CD4-positive, alpha-beta T cell treated with Interleukin-15 for 4 hours (primary cell): ENCODE results near the gene PLB1.
"Not testable (repeated sequence)": the region's sequence is repeated elsewhere in the genome, so short reads cannot be mapped to it uniquely, and the experiment has no call there.

Experiments
- DNase-seq: peaks from one replicate; pipeline ENCODE4 v3.0.0-alpha.2; 2020; ENCODE audit warnings: low spot score

Gene PLB1

DNA sequence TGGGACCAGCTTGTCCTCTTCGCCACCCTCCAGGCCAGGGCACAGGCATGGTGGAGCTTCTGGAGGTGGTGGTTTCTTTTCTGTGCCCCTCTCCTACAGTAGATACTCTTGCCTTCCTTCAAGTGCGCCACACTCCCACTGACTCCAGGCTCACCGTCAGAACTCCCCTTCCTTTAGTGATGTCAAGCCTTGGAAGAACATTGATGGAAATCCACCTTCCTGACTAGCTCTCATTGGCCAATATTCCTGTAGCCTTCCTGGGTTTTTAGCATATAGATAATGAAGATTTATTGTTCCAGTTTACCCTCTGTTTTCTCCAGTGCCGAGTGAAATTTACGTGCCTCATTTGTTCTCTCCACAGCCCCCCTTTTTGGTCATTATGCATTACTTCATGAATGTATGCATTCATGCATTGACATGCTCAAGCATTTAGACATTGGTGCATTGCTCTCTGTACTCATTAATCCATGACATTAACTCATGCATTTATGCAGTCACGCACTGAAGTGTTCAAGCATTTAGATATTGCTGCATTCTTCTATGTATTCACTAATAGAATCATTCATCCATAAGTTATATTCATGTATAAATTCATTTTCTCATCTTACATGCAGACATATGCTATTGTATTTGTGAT is 37.3 kb downstream of the PLB1 start:
- no peak for DNase-seq

GRCh38 chr2:28534817-28535216 is 39.0 kb downstream of the PLB1 start:
- DNase-seq, result no peak

GRCh38 chr2:28538134-28538533 is 42.3 kb downstream of the PLB1 start:
- DNase-seq, result no peak

- no peak for DNase-seq
Observed at GRCh38 chr2:28538652-28539051, 42.8 kb downstream of the PLB1 start.

DNA sequence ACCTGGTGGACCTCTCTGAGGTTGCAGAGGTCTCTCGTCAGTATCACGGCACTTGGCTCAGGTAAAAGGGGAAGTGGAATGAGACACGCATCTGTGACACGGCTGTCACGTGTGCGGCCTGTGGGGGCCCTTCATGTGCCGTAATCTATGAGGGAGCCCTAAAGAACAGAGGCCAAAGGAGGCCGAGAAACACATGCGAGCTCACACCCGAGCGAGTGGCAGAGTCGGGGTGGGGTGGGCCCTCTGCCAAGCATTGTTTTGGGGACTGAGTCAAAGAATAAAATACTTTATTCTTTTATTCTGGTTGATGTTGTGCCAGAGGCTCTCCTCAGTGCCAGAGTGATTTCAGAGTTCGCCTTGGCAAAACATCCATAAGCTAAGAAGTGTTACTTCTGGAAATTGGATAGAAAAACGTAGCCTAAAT is 43.3 kb downstream of the PLB1 start:
- DNase-seq, result no peak

GRCh38 chr2:28543316-28544035 is 47.6 kb downstream of the PLB1 start:
- no peak for DNase-seq

- DNase-seq, result no peak
Observed at GRCh38 chr2:28544036-28544346, 48.1 kb downstream of the PLB1 start.

DNA sequence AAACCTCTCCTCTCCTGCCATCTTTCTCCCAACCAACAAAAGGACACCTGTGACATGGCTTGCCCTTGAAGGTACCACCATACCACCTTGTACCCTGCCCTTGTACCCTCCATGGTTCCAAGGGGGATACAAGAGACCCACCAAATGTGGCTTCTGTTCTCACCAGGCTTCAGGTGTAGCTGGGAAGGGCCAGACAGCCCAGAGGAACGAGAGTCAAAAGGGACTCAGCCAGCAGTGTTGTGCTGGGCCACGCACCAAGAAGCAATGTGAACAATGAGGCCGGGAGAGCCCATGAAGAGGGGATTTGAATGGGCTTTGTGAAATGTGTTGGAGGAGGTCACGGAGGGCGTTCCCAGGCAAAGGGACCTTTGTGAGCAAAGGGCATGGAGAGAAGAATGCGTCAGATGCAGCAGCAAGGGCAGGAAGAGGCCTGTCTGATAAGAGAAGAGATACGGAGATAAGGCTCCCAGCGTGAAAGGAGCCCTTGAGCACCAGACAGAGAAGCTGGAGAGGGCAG is 48.6 kb downstream of the PLB1 start:
- DNase-seq, result peak; percentile 7

GRCh38 chr2:28544922-28545589 is 49.2 kb downstream of the PLB1 start:
- peak; percentile 4 for DNase-seq

DNA sequence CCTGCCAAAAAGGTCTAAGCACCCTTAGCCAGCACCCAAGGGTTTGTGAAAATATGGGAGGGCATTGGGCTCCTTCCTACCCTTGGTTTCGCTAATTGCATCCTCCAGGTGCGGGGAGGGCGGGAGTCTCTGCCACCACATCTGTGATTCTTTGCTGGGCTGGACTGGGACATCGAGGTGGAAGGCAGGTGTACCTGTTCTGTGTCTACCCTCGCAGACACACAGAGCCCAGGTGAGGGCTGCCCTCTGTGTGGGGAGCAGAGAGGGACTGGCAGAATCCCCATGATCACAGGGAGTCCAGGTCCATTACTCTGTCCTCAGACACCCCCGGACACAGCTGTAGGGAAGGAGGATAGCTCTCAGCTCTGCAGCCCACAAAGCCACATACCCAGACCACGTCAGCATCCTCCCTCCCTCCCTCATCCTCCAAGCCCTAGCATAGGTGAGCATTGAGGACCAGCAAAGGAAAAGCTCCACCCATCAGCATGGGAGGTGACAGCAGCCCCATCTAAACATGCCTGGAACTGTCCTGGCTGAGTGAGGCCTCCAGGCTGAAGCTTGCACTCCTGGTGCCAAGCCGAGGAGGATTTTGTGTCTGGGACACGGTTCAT is 49.8 kb downstream of the PLB1 start:
- peak; percentile 8 for DNase-seq

DNA sequence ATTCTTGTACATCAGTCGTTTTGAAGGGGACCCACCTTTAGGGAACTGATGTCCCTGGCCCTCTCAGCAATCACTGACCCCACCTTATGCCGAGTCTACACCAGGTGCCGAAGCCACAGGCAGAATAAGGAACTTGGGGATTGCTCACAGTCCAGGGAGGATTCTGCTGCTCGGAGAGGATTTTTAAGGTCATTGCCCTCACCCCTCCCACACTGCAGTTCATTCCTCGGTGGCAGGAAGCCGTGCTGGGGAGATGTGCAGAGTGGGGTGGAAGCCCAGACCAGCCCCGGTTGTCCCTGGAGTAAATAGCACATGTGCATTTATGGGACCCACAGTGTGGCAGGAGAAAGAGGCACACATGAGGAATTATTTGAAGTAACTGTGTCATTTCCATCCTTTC is 50.4 kb downstream of the PLB1 start:
- DNase-seq, result no peak

GRCh38 chr2:28547223-28547860 is 51.5 kb downstream of the PLB1 start:
- no peak for DNase-seq

DNA sequence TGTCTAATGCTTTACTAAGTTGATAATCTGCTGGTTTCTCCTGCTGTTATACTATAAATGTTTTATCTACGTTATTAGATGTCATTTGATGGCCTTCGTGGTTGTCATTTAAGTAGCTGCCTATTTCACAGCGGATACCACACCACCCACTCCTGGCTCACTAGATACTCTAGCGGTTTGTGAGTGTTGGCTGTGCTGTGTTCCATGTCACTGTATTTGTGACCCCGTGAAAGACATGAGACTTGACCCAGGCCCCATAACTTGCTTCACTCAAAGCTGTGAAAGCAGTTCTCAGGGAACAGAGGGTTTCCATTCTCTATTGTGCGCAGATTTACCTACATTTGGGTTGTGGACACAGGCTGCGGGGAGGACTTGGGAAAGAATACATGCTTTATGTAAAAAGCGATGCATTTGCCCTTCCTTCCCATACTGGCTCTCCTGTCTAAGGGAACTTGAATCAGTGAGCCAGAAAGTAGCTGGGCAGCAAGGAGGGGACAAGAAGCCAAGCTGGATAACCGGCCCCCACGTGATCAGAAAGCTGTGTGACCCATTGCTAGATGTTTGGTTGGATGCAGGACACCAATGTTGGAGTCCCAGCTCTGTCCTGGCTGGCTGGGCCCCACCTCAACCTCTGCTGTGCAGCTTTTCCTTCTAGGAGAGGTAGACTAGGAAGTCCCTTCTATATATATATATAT is 52.2 kb downstream of the PLB1 start:
- DNase-seq, result peak; percentile 7

DNA sequence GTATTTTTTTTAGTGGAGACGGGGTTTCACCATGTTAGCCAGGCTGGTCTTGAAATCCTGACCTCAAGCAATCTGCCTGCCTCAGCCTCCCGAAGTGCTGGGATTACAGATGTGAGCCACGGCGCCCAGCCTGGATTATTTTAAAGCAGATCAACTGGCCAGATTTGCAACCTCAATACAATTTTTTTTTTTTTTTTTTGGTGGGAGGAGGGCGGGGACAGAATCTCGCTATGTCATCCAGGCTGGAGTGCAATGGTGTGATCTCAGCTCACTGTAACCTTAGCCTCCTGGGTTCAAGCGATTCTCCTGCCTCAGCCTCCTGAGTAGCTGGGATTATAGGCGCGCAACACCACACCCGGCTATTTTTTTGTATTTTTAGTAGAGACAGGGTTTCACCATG is 54.5 kb downstream of the PLB1 start:
- DNase-seq, result not testable (repeated sequence)

- no peak for DNase-seq
Observed at GRCh38 chr2:28552045-28552823, 56.4 kb downstream of the PLB1 start.

DNA sequence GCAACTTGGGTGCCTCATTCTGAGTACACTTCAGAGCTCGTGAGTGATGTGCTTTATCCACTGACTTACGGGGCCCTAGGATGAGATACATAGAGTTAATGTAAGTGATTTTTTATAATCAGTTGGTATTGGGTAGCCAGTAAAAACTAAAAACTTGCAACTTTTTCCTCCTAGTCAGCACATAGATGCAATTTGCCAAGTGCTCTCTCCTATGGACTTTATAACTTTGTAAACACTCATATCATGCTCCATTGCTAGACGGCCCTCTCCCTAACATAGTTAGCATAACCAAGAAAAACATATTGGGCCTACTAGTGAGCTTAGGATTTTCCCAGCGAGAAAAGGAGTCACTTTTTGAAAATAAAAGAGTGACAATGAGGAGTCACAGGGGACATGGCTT is 60.4 kb downstream of the PLB1 start:
- no peak for DNase-seq

DNA sequence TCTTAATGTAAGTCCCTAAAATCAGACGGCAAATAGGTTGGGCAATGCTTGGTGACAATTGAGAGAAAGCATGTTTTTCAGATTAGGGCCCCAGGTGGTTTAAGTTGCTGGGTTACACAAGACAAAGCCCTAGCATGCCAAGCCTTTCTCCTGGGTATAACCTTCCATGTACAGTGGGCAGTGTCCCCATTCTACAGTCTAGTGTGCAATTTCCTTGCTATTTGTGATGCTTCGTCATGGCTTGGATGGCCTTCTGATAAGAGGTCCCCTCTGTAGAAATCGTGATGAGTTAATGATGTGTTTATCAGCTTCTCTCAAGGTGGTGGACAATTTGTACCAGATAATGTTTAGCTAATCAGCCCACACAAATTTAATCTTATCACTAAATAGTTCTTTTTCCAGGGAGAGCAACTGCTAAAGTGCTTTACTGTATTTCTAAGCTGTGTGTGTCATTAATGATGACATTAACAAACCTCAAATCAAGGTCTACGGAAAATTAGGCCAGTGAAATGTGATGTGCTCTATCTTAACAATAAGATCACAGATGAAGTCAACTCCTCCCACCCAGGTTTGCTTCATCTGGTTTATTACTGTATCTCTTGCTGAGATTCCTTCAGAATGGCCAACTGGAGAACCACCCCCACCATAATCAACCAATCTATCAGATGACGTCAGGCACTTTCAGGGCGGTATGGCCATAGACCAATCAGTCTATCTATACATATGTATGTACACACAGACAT is 61.7 kb downstream of the PLB1 start:
- DNase-seq, result no peak

GRCh38 chr2:28558158-28558820 is 62.4 kb downstream of the PLB1 start:
- no peak for DNase-seq

DNA sequence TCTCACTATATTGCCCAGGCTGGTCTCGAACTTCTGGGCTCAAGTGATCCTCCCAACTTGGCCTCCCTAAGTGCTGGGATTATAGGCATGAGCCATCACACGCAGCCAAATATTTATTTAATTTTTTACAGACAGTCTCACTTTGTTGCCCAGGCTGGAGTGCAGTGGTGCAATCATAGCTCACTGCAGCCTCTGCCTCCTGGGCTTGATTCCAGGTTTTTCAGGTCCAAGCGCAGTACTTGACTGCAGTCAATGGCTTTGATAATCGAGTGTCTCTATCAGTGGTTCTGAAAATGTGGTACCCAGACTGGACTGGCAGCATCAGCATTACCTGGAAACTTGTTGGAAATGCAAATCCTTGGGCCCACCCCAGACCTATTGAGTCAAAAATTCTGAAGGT is 63.1 kb downstream of the PLB1 start:
- no peak for DNase-seq

DNA sequence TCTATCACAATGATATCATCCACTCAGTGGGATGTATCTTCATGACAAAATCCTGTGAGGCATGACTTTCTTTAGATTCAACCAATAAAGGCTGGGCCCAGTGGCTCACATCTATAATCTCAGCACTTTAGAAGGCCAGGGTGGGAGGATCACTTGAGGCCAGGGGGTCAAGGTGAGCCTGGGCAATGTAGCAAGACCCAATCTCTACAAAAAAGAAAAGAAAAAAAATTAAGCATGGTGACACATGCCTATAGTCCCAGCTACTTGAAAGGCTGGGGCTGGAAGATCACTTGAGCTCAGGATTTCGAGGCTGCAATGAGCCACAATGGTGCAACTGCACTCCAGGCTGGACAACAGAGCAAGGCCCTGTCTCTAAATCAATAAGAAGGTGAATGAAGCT is 68.0 kb downstream of the PLB1 start:
- no peak for DNase-seq
